HEK293 (cell line): ENCODE results near the gene TSR1.
"Not testable (repeated sequence)": the region's sequence is repeated elsewhere in the genome, so short reads cannot be mapped to it uniquely, and the experiment has no call there.

Experiments
- CTCF ChIA-PET: fragments of 350-600 bp; formaldehyde crosslinking; extraction: SDS; loops from one replicate; lab custom pipeline; 2021; ENCODE audit warnings: antibody characterized with exemption; lab: Yijun Ruan, JAX
- POLR2A ChIA-PET: fragments of 300-600 bp; formaldehyde crosslinking; extraction: SDS; loops from one replicate; lab custom pipeline; 2020; ENCODE audit warnings: antibody characterized with exemption, inconsistent platforms; lab: Yijun Ruan, JAX
- H3K27ac ChIP-seq: fragments of 200-500 bp; sonication (Bioruptor generic); 2 replicates; pipeline ENCODE4 v1.5.1; 2014; ENCODE audit warnings: low read depth, low read length, control low read depth, inconsistent platforms; ENCODE audit errors: extremely low read depth
- H3K36me3 ChIP-seq, 2 experiments: fragments of 200-500 bp in 1 of 2; sonication (Bioruptor generic) in 1 of 2; 1 replicate in 1 of 2; 2 replicates in 1 of 2; pipeline ENCODE4 v1.5.1; 2014 to 2017; ENCODE audit warnings: inconsistent platforms in 2 of 2, low read length in 2 of 2; ENCODE audit not compliant: control insufficient read depth in 2 of 2, insufficient read depth in 1 of 2
- H3K4me1 ChIP-seq: fragments of 200-500 bp; sonication (Bioruptor generic); 2 replicates; pipeline ENCODE4 v1.5.1; 2014; ENCODE audit warnings: mild to moderate bottlenecking, low read length, inconsistent platforms; ENCODE audit not compliant: control insufficient read depth, insufficient read depth
- H3K4me3 ChIP-seq: 2 replicates; pipeline ENCODE4 v1.5.1; 2011; ENCODE audit warnings: low read depth, mild to moderate bottlenecking, control low read depth, low read length, moderate library complexity
- H3K9me3 ChIP-seq: fragments of 200-500 bp; sonication (Bioruptor generic); 2 replicates; pipeline ENCODE4 v1.5.1; 2014; ENCODE audit warnings: low read depth, low read length, inconsistent platforms; ENCODE audit not compliant: control insufficient read depth, insufficient read depth
- FEZF1 ChIP-seq: fragments of 450-650 bp; formaldehyde crosslinking; IDR thresholded peaks from 2 replicates; pipeline ENCODE4 v1.5.1; 2016; ENCODE audit warnings: missing biosample characterization, missing genetic modification characterization
- GLIS1 ChIP-seq: fragments of 450-650 bp; formaldehyde crosslinking; IDR thresholded peaks from 2 replicates; pipeline ENCODE4 v1.5.1; 2016; ENCODE audit warnings: missing biosample characterization, missing genetic modification characterization
- ZEB2 ChIP-seq: fragments of 450-650 bp; formaldehyde crosslinking; IDR thresholded peaks from 2 replicates; pipeline ENCODE4 v1.5.1; 2016; ENCODE audit warnings: missing biosample characterization, missing genetic modification characterization
- ZFHX2 ChIP-seq: fragments of 450-650 bp; formaldehyde crosslinking; conservative IDR thresholded peaks from 2 replicates; pipeline ENCODE4 v1.5.1; 2016; ENCODE audit warnings: missing biosample characterization, missing genetic modification characterization
- ZFP37 ChIP-seq: fragments of 450-650 bp; formaldehyde crosslinking; IDR thresholded peaks from 2 replicates; pipeline ENCODE4 v1.5.1; 2016; ENCODE audit warnings: missing biosample characterization, missing genetic modification characterization
- ZNF248 ChIP-seq: fragments of 450-650 bp; formaldehyde crosslinking; IDR thresholded peaks from 2 replicates; pipeline ENCODE4 v1.5.1; 2017; ENCODE audit warnings: missing biosample characterization, missing genetic modification characterization
- ZNF324 ChIP-seq: fragments of 450-650 bp; formaldehyde crosslinking; IDR thresholded peaks from 2 replicates; pipeline ENCODE4 v1.5.1; 2016; ENCODE audit warnings: missing biosample characterization, missing genetic modification characterization
- ZNF366 ChIP-seq: fragments of 450-650 bp; formaldehyde crosslinking; conservative IDR thresholded peaks from 2 replicates; pipeline ENCODE4 v1.5.1; 2016; ENCODE audit warnings: missing biosample characterization, missing genetic modification characterization
- ZNF433 ChIP-seq: fragments of 450-650 bp; formaldehyde crosslinking; IDR thresholded peaks from 2 replicates; pipeline ENCODE4 v1.5.1; 2016; ENCODE audit warnings: missing biosample characterization, missing genetic modification characterization, low read depth
- ZNF571 ChIP-seq: fragments of 450-650 bp; formaldehyde crosslinking; IDR thresholded peaks from 2 replicates; pipeline ENCODE4 v1.5.0; 2017; ENCODE audit warnings: missing biosample characterization, missing genetic modification characterization
- ZNF629 ChIP-seq: fragments of 450-650 bp; formaldehyde crosslinking; IDR thresholded peaks from 2 replicates; pipeline ENCODE4 v1.5.1; 2017; ENCODE audit warnings: missing biosample characterization, missing genetic modification characterization
- ZNF660 ChIP-seq: fragments of 450-650 bp; IDR thresholded peaks from 2 replicates; pipeline ENCODE4 v1.5.1; 2018; ENCODE audit warnings: missing biosample characterization, mild to moderate bottlenecking, missing genetic modification characterization
- ZNF843 ChIP-seq: fragments of 450-650 bp; formaldehyde crosslinking; IDR thresholded peaks from 2 replicates; pipeline ENCODE4 v1.5.1; 2016; ENCODE audit warnings: missing biosample characterization, missing genetic modification characterization
- ZSCAN30 ChIP-seq: fragments of 450-650 bp; IDR thresholded peaks from 2 replicates; pipeline ENCODE4 v1.5.1; 2018; ENCODE audit warnings: missing biosample characterization, mild to moderate bottlenecking, missing genetic modification characterization, moderate library complexity
- TF ChIP-seq, protein P1 (sequence below): fragments of 450-650 bp; formaldehyde crosslinking; IDR thresholded peaks from 2 replicates; pipeline ENCODE4 v1.5.1; 2016; ENCODE audit warnings: missing biosample characterization, missing genetic modification characterization, low read depth
- TF ChIP-seq, protein P2 (sequence below): fragments of 450-650 bp; formaldehyde crosslinking; conservative IDR thresholded peaks from 2 replicates; pipeline ENCODE4 v1.5.1; 2016; ENCODE audit warnings: low read depth, missing biosample characterization, missing genetic modification characterization
- TF ChIP-seq, protein P3 (sequence below): fragments of 450-650 bp; formaldehyde crosslinking; IDR thresholded peaks from 2 replicates; pipeline ENCODE4 v1.5.1; 2017; ENCODE audit warnings: missing biosample characterization, missing genetic modification characterization
- TF ChIP-seq, protein P4 (sequence below): fragments of 450-650 bp; formaldehyde crosslinking; IDR thresholded peaks from 2 replicates; pipeline ENCODE4 v1.5.1; 2016; ENCODE audit warnings: missing biosample characterization, missing genetic modification characterization

Gene TSR1

DNA sequence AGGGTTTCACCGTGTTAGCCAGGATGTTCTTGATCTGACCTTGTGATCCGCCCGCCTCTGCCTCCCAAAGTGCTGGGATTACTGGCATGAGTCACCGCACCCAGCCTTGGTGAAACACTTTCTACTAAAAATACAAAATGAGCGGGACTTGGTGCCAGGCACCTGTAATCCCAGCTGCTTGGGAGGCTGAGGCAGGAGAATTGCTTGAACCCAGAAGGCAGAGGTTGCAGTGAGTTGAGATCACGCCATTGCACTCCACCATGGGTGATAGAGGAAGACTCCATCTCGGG is 19.4 kb downstream of the TSR1 start:
- H3K4me1 ChIP-seq, H3K27ac ChIP-seq, H3K9me3 ChIP-seq, CTCF ChIA-PET, H3K4me3 ChIP-seq: not testable (repeated sequence)
- POLR2A ChIA-PET: interaction anchor here (1.1 kb wide), 1 partner anchor 21 kb away, joined by 3 read pairs; no protein-coding TSS in a partner anchor
- H3K36me3 ChIP-seq: peaks cover 27 to 28% of the 10 kb centered on the region in 2 experiments
- TF ChIP-seq ZFHX2 (tag by site-specific recombination): peak; percentile 50
- TF ChIP-seq ZNF660 (tag by site-specific recombination): 0 out of 2 replicates have a peak, but pooled peaks have one; percentile 22
- TF ChIP-seq GLIS1: peak; percentile 16; the same call in 1 of the 2 replicates

DNA sequence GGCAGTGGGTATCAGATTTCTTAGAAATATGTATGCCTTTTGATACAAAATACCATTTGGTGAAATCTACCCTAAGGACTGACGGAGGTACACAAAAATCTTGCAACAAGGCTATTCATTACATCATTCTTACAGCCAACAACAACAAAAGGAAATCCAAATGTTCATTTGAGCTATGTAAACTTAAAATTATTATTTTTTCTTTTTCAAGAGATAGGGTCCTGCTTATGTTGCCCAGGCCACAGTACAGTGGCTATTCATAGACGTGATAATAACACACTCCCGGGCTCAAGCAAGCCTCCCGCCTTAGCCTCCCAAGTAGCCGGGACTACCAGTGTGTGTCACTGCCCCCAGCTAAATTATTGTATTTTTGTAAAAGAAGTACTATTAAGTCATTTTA is 23.5 kb downstream of the TSR1 start:
- H3K36me3 ChIP-seq: peaks cover 3 to 4% of the 10 kb centered on the region in 2 experiments
- ChIA-PET CTCF (interaction anchor here (0.6 kb wide), 1 partner anchor 112 kb away, joined by 3 read pairs; no protein-coding TSS in a partner anchor), POLR2A (interaction anchor here (1.6 kb wide), 1 partner anchor 24 kb away, joined by 6 read pairs; the partner anchor contains the start of gene TSR1)
- no peaks in the 10 kb centered on the region for H3K9me3 ChIP-seq
- H3K4me3 ChIP-seq: no peak overlapping the region
- H3K27ac ChIP-seq: no peak overlapping the region
- peaks cover 9% of the 10 kb centered on the region; the same call in 1 of the 2 replicates for H3K4me1 ChIP-seq
- TF ChIP-seq, protein P1, sequence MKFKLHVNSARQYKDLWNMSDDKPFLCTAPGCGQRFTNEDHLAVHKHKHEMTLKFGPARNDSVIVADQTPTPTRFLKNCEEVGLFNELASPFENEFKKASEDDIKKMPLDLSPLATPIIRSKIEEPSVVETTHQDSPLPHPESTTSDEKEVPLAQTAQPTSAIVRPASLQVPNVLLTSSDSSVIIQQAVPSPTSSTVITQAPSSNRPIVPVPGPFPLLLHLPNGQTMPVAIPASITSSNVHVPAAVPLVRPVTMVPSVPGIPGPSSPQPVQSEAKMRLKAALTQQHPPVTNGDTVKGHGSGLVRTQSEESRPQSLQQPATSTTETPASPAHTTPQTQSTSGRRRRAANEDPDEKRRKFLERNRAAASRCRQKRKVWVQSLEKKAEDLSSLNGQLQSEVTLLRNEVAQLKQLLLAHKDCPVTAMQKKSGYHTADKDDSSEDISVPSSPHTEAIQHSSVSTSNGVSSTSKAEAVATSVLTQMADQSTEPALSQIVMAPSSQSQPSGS (tag by site-specific recombination): 0 out of 2 replicates have a peak, but pooled peaks have one; percentile 17
- TF ChIP-seq ZFP37 (tag by site-specific recombination): no peak

DNA sequence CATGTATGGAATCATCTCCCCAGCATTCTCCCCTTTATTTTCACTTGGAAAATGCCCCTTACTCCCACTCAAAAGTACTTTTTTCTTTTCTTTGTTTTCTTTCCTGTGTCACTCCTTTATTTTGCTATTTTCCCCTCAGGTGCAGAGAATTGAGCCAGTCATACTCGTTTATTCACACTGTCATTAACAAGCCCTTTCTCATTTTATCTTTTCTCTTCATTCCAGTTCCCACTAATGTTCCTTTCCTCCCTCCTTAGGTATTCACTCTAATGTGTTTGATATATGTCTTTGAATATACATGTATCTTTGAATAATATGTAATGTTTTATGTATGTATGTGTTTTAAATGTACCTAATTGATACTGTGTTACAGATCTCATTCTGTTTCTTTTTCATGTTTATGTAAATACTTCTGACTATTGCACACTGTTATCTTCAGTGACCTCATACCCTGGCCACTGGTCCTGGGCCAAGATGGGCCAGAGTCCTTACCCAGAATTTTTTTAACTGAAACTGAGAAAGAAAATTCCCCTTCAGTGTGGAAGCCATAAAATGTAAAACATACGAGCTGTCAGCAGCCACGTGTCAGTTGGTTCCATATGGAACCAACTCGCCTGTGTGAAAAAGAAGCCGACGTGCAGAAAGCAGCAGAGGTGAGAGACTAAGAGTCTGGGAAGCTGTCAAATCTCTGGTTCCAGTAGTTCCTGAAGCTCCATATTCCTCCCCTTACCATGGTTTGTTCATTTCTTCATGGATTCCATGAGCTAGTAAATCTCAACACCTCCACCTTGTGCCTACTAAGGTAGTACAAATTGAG is 26.7 kb downstream of the TSR1 start:
- Histone ChIP-seq H3K27ac (no peak overlapping the region), H3K9me3 (no peaks in the 10 kb centered on the region), H3K4me1 (peaks cover 6% of the 10 kb centered on the region; the same call in 1 of the 2 replicates), H3K36me3 (peaks cover 2 to 3% of the 10 kb centered on the region in 2 experiments), H3K4me3 (no peak overlapping the region)
- ChIA-PET CTCF (no interaction called here), POLR2A (interaction anchor here (0.9 kb wide), 1 partner anchor 16 kb away, joined by 4 read pairs; no protein-coding TSS in a partner anchor)
- TF ChIP-seq ZNF366 (tag by site-specific recombination) (peak; percentile 65), ZNF571 (no peak), ZNF843 (tag by site-specific recombination) (no peak), ZNF433 (no peak), ZEB2 (0 out of 2 replicates have a peak, but pooled peaks have one; percentile 38), ZNF324 (tag by site-specific recombination) (no peak), ZNF248 (tag by site-specific recombination) (no peak), ZNF629 (tag by site-specific recombination) (peak; percentile 70), ZSCAN30 (tag by site-specific recombination) (peak; percentile 58; the same call in 1 of the 2 replicates), FEZF1 (tag by site-specific recombination) (no peak)
- TF ChIP-seq, protein P1 (tag by site-specific recombination): 0 out of 2 replicates have a peak, but pooled peaks have one; percentile 52
- TF ChIP-seq, protein P2, sequence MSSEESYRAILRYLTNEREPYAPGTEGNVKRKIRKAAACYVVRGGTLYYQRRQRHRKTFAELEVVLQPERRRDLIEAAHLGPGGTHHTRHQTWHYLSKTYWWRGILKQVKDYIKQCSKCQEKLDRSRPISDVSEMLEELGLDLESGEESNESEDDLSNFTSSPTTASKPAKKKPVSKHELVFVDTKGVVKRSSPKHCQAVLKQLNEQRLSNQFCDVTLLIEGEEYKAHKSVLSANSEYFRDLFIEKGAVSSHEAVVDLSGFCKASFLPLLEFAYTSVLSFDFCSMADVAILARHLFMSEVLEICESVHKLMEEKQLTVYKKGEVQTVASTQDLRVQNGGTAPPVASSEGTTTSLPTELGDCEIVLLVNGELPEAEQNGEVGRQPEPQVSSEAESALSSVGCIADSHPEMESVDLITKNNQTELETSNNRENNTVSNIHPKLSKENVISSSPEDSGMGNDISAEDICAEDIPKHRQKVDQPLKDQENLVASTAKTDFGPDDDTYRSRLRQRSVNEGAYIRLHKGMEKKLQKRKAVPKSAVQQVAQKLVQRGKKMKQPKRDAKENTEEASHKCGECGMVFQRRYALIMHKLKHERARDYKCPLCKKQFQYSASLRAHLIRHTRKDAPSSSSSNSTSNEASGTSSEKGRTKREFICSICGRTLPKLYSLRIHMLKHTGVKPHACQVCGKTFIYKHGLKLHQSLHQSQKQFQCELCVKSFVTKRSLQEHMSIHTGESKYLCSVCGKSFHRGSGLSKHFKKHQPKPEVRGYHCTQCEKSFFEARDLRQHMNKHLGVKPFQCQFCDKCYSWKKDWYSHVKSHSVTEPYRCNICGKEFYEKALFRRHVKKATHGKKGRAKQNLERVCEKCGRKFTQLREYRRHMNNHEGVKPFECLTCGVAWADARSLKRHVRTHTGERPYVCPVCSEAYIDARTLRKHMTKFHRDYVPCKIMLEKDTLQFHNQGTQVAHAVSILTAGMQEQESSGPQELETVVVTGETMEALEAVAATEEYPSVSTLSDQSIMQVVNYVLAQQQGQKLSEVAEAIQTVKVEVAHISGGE (tag by site-specific recombination): no peak
- TF ChIP-seq, protein P3, sequence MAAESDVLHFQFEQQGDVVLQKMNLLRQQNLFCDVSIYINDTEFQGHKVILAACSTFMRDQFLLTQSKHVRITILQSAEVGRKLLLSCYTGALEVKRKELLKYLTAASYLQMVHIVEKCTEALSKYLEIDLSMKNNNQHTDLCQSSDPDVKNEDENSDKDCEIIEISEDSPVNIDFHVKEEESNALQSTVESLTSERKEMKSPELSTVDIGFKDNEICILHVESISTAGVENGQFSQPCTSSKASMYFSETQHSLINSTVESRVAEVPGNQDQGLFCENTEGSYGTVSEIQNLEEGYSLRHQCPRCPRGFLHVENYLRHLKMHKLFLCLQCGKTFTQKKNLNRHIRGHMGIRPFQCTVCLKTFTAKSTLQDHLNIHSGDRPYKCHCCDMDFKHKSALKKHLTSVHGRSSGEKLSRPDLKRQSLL (tag by site-specific recombination): no peak
- TF ChIP-seq, protein P4, sequence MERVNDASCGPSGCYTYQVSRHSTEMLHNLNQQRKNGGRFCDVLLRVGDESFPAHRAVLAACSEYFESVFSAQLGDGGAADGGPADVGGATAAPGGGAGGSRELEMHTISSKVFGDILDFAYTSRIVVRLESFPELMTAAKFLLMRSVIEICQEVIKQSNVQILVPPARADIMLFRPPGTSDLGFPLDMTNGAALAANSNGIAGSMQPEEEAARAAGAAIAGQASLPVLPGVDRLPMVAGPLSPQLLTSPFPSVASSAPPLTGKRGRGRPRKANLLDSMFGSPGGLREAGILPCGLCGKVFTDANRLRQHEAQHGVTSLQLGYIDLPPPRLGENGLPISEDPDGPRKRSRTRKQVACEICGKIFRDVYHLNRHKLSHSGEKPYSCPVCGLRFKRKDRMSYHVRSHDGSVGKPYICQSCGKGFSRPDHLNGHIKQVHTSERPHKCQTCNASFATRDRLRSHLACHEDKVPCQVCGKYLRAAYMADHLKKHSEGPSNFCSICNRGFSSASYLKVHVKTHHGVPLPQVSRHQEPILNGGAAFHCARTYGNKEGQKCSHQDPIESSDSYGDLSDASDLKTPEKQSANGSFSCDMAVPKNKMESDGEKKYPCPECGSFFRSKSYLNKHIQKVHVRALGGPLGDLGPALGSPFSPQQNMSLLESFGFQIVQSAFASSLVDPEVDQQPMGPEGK (tag by site-specific recombination): no peak
